Fibroblast of upper back skin (primary cell): ENCODE data around the gene HSP90B1.

Experiments used
- DNase-seq: peaks from one replicate; pipeline ENCODE4 v3.0.0-alpha.2; 2013

The HSP90B1 gene

DNA sequence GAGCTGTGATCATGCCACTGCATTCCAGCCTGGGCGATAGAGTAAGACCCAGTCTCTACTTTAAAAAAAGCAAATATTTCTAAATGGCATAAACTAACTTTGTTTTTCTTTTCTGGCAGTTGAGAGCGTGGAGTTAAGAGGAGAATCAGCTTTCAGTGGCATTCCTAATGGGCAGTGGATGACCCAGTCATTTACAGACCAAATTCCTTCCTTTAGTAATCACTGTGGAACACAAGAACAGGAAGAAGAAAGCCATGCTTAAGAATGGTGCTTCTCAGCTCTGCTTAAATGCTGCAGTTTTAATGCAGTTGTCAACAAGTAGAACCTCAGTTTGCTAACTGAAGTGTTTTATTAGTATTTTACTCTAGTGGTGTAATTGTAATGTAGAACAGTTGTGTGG lies 56.6 kb downstream of the HSP90B1 start:
- no peak for DNase-seq

DNA sequence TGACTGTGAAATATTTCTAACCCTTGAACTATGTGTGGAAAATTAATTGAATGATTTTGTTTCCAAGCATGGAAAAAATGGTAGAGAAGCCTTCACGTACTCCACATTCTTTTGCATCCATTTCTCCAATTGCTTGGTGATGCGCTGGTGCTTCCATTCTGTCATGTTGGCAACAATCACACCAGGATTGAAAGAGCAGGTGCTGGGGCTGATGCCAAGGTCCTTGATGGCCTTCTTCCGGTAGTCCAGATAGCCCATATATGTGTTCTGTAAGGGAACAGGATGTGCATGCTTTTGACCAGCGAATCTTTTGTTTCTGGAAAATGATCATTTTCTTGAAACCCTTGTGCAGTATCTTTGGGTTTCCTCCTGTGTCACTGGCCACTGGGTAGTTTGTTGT lies 64.0 kb downstream of the HSP90B1 start:
- DNase-seq, result no peak

- DNase-seq, result no peak
These were observed 66.4 kb downstream of the HSP90B1 start for GRCh38 chr12:103996595-103996994.

DNA sequence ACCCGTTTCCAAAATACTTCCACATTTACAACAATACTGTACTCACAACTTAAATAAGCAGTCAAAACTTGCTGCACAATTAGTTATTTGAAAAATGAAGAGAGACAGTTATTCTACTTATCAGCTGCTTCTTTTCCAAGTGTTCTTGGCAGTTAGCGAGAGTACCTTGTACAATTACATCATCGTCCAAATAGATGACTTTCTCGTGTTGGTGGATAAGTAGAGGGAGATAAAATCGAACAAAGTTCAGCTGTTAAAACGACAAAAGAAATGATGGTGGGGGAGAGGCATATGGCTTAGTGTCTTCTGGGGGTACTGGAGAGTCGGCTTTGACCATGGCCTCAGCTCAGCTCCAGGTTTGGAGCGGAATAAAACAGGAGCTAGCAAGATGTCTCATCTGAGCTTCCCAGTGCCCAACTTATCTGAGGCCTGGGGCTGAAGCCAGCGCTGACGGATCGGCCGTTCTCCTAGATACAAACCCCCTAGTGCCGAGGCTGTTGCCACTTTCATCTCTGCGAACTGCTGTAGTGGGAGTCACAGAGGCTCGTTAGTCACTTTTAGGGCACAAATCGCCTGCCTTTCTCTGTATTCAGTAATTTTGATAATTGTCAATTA lies 67.2 kb downstream of the HSP90B1 start:
- DNase-seq, result no peak
